ENCODE measurements around the gene MAP1B.
A peak's percentile ranks its signal among the peaks of the same experiment; 100 is the strongest.

MAP1B gene

DNA sequence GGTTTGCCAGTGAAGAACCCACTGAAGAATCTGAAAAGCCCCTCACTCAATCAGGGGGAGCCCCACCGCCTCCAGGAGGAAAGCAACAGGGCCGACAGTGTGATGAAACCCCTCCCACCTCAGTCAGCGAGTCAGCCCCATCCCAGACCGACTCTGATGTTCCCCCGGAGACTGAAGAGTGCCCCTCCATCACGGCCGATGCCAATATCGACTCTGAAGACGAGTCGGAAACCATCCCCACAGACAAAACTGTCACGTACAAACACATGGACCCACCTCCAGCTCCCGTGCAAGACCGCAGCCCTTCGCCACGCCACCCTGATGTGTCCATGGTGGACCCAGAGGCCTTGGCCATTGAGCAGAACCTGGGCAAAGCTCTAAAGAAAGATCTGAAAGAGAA is 92.4 kb downstream of the MAP1B start:
- no peak for DNase-seq

DNA sequence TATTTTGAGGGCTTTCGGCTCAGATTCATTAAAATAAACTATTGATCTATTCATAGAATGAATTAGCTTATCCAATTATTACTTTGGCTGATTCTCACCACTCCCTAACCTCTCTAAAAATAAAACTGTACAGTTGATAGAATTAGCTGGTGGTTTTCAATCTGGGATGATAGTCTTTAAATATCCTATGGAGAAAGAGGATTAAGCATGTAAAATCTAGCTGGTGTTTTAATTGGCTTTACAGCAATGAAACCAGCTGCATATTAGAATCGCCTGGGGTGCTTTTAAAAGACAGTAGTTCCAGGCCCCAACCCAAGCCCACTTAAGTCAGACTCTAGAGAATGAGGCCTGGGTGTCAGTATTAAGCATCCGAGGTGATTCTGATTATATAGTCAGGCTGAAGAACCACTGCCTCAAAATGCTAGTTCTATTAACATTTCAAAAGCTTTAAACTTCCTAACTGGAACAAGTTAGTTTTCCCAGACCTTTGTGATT is 95.1 kb downstream of the MAP1B start:
- no peak for DNase-seq

DNA sequence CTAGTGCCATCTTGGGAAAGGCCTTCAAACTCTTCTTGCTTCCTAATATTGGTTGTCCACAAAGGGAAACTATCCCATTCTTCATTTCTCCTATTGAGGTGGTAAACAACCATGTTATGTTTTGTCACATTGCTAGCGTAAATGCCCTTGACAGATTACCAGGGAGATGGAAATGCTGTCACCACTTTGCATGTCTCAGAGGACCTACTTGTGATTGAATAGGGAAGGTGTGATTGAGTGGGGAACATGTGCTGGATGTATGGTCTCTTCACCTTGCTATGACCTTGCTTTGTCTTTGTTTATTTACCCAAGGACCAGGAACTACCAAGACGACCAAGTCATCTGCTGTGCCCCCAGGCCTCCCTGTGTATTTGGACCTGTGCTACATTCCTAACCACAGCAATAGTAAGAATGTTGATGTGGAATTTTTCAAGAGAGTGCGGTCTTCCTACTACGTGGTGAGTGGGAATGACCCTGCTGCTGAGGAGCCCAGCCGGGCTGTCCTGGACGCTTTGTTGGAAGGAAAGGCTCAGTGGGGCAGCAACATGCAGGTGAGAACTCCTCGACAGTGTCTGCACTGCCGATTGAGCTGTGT is 96.1 kb downstream of the MAP1B start:
- DNase-seq, result no peak

DNA sequence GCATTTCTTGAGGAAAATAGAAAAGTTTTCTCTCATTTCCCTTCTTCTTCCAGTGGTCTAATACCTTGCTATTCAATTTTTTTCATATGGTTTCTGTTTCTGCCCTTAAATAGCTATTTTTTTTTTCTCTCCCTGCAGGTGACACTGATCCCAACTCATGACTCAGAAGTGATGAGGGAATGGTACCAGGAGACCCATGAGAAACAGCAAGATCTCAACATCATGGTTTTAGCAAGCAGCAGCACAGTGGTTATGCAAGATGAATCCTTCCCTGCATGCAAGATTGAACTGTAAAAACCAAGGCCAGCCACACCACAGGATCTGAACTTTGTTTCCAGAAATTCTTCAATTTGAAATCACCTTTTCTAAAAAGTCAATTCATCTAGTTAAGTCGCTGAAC is 97.7 kb downstream of the MAP1B start:
- no peak for DNase-seq

DNA sequence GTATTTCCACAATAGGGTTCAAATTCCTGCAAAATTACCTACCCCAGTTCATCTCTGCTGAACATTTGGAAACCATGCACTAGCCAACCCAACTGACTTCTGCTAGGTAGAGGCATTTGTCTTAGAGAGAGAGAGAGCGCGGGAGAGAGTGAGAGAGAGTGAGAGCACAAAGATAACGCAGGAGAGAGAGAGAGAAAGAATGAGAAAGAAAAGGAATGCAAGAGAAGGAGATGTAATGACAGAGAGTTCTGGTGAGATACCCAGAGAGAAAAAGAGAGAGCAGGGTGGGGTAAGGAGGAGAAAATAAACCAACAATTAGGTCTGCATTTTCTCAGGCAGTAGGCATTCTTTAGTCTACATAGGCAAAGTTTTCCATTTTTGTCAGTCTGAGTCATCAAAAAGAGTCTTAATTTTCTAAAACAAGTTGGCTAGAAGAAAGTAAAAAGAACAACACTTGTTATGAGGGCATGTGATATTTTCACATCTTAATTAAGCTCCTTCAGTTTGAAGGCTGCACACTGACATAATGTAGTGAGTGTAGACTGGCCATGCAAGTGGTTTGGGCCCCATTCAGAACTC is 98.2 kb downstream of the MAP1B start:
- no peak for DNase-seq

DNA sequence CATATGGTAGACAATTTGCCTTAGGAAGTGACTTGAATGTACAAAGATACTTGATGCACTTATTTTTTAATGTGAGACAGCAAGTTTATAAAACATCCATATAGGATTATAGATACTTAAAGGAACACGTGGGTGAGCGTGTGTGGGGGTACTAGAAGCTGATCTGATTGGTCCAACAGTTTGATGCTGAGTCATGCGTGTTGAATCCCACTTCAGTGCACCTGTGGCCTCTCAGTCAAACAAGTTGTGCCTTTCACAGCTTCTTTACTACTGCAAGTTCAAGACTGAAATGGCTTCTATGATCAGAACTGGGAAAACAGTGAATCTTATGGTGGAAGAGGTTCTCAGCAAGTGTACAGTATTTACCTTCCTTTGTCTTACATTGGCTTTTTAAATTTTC is 98.9 kb downstream of the MAP1B start:
- DNase-seq, result no peak

DNA sequence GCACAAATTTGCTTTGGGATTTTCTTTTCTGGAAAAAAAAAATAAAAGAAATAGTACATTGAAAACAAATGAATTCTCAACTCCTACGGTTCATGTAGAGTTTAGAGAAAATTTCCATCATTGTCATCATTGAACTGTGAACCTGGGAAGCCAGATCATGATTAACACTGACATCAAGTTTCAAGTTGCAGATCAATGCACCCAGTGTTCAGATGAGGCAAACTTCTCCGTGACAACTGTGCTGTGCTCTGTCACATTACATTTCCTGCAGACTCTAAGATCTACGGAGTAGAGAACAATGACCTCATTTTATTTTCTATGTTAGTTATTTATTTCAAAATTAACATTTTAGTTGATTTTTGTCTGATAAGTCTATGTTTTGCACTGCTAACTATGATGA is 99.7 kb downstream of the MAP1B start:
- DNase-seq, result no peak

DNA sequence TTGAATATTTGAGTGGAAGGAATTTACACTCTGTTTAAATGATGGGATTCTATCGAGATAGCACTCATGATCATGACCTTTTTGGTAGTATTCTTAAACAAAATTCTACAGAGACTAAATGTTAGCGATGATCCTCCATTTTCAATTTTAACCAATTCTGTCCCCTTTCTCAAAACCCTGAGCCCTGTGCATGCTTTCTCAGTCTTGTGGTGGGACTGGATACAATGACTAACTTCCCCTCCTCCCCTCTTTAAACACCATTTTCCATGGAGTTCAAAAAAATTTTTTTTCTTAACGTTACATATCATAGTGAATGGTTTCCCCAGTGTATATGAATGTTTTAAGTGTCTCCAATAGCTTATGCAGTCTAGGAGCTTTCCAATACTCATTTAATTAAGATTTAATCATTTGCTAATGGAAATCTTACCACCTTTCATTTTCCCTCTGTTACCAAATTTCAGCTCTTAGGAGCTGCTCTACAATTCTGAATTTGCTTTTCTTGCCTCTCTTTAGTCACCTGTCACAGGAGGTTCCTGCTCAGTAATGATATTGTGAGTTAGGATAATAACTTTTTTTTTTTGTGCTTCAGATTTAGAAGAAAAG is 101.2 kb downstream of the MAP1B start:
- no peak for DNase-seq

DNA sequence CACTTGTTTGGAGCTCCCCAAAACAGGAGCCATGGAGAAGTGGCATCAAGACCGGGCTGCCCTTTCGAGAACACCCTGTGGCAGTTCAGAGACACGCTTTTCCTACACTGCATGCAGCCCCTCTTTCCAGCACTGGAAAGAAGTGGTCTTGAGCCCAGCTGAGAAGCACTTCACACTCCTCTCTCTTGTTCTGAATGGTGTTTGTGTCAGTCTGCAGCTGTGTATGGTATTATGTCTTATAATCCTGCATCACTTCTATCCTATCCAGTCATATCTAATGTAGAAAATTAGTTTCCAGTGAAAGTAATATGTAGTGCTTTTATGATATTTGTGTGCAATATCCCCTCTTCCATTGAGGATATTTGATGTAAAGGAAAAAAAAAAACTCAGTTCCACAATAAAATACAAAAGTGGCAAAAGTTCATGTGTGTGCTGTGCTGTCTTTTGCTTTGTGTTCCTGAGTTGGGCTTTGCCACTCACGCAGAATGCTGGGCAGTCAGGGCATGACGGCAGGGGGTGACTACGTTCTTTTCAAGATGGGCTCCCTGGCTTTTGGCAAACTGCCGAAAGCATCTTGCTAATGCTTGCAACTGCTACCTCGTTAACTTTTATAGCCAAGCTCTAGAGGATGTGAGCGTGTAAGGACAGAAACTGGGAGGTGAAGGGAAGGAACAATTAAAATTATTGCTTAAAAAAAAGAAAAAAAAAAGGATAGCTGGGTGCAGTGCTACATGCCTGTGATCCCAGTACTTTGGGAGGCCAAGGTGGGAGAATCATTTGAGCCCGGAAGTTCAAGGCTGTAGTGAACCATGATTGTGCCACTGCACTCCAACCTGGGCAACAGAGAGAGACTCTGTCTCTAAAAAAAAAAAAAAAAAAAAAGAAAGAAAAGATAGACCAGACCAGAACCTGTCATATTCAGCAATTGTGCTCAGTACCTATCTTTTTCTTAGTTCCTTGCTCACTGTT is 102.2 kb downstream of the MAP1B start:
- peak; percentile 20 for DNase-seq

DNA sequence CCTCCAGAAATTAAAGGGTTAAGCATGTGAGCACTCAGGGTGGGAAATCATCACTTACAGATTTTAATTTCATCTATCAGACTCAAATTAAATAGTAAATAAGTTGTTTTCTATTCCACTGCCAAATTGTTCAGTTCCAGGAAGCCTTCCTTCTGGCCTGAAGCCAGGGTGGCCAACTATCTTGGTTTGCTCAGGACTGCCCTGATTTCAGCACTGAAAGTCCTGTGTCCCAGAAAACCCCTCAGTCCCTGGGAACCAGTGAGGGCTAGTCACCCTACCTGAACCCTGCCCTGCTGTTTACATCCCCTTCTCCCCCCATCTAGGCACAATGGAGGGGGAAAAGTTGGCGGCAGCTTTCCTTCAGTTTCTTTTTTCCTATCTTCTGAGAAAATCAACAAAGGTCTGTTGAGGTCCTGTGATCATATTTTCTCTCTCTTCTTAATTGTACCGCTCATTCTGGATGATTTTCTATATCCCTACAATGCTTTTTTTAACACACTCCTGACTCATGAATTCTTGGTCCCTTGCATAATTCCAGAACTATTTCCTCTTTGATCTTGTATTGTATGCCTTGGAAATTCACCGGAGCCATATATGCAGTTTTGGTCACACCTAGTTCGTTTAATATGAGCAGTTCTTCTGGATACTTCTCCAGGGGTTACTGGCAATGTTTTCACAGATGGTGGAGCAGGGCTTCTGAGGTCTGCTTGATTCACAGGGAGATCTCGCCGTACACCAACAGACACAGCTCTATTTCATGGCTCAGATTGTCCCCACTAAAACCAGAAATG is 103.8 kb downstream of the MAP1B start:
- no peak for DNase-seq

DNA sequence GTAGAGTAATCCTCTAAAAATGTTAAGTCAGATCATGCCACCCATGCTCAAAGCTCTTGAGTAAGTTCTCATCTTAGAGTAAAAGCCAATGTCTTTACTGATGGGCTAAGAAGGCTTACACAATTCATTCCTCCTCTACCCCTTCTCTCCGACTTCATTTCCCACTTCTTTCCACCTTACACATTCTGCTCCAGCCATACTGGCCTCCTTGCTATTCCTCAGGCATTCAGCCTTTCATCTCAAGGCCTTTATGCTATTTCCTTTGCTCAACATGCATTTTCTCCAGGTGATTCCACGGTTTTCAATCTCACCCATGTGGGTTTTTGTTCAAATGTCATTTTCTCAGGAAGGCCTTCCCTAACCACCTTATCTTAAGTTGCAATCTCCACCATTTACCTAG is 104.9 kb downstream of the MAP1B start:
- DNase-seq, result no peak

DNA sequence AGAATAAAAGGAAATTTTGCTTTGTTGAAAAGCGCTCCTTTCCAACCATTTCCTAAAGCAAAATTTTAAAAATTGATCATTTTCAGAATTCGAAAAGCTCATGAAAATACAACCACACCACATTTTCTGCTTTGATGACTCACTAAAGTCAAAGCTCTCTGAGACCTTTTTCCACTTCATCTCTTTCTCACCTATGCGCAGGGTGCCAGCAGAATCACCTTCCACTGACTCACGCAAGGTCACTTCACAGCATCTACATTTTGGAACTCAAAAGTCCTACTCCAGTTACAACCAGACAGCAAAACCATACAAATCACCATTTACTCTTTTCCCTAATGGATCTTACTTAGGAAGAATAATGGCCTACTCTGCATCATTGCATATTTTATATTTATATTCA is 106.2 kb downstream of the MAP1B start:
- no peak for DNase-seq

DNA sequence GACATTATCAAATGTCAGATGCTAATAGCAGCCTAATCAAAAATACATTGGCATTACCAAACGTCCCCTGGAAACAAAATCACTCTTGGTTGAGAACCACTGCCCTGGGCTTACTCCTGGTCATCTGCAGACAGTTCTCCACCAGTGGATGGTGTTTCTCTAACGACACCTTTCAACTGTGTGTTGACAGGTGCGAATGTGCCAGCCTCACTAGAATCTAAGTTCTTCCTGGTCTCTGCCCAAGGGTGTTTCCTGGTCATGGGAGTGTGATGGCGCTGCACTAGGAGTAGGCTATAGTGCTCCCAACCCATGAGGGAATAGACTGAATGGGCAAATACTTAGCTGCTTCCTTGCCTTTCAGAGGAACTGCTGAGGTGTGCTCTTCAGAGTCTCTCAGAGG is 106.9 kb downstream of the MAP1B start:
- DNase-seq, result no peak

DNA sequence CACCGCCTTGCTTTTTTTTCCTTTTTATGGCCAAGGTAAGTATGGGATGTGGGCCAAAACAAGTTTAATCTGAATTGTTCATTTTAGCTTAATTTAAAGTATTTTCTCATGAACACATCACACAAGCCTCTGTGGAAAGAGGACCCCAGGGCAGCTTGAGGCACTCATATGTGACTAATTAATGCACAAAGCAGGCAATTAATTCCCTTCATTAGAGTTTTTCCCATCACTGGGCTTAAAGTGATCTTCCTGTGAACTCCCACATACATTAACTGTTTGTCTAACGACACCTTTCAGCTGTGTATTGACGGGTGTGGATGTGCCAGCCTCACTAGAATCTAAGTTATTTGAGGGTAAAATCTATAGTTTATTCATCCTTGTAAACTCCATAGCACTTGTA is 109.5 kb downstream of the MAP1B start:
- DNase-seq, result no peak

DNA sequence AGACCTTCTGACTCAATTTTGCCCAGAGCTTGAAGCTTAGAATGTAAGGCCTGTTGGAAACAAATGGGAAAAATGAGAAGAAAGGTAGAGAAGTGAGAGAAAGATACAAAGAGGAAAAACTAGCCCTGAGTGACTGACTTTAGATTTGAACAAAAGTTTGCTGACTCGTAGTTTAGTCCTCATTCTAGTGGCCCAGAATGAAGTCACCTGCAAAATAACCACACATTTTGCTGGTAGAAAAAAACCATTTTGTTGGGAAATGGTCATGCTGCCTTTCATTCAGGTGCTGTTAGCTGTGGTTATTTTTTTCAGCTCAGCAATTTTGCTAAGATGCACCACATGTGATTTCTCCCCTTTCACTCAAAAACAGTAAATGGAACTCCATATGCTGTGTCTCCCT is 113.8 kb downstream of the MAP1B start:
- no peak for DNase-seq

DNA sequence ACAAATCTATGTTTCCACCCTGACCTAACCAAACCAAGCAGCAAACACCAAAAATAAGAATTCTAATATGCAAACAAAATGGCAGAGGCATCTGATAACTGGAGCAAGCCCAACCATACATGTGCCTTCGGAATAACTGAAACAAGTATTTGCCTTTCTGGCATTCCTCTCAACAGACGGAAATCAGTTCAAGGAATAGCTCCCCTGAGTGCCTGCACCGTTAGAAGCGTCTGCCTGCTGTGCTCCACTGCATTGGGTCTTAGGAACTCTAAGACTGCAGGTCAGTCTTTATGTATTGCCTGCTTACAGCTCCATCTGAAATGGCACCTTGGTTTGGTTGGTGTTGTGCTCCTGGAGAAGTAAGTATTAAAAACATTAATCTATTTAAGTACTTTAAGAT is 114.3 kb downstream of the MAP1B start:
- DNase-seq, result no peak

DNA sequence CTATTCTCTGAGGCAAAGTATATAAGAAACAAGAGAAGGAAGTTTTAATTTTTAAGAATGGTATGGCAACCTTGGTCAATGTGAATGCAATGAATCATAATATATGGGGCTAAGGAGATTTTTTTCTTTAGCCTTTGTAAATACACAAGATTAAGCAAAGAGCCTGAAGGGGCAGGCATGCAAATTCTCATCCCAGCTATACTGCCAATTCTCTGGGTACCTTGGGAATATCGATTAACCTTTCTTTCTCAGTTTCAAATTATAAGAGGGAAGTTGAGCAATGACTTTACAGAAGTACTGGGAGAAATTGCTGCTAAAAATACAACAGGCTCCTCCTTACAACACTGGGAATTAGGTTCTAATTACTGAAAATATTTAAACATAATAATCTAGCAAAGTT is 115.2 kb downstream of the MAP1B start:
- no peak for DNase-seq

DNA sequence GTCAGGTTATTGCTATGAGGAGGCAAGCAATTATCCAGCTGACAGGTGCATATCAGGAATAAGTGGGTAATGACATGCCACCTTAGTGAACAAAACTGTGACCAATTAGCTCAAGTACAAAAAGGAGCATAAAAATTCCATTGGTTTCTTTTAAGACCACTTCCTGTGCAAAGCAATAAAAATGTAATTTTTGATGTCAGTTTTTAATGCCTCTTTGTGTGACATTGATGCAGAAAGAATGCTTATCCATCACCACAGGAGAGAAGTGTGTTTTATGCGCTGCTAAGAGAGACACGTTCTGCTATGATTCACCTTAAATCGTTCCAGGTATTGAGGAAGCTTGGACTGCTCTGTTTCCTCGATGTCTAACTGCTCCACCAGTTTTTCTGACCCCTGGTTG is 116.1 kb downstream of the MAP1B start:
- no peak for DNase-seq

DNA sequence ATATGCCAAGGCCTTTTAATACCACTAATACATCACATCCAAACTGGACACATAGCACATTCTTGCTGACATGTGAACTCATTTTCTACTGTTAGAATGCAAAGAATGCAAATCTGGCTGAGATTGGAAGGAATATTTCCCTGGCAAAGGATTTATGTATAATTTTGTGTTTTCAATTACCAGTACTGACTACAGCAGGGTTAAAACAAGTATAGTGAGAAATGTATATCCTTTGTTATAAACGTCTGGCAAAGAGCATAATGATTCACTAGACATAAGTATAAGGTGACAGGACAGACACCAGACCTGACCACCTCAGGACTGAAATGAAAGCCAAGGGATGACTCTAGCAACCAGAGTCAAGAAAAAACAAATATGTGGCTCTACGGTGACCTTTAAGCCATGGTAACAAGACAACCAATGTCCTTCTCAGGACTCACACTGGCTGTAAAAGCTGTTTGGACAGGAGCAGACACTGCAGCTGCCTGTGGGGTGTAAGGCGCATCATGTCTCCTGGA is 117.7 kb downstream of the MAP1B start:
- no peak for DNase-seq

DNA sequence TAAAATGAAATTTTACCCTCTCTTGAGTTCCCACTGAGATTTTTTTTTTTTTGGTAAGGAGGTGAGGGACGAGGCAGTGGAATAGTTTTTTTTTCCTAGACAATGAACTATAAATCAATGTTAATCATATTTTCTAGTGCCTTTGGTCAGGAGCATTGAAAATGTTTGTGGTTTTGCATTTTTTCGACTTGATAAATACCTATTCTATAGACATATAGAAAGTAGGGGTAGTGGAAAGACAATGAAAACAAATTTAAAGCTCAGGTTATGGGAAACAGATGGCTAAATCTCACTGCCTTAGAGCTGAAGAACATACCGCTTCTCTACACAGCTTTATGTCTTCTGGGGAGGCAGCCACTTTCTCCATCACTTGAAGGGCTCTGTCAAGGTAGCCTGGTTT is 118.5 kb downstream of the MAP1B start:
- DNase-seq, result no peak

DNA sequence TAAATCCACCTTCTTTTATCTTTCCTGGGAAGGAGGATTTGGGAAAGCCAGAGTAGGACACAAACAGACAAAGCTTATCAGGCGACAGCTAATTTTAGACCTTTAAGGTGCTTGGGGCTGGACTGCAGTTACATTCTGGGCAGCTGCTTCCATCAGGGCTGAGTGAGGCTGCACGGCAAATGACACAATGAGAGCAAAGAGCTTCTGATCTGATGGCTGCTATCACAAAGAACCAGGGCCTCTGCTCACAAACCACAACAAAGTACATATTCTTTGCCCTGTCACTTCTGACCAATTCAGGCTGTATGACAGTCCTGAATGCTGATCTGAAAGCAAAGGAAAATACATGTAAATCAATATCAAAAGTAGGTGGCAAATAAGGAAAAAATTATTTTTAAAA is 119.7 kb downstream of the MAP1B start:
- no peak for DNase-seq

DNA sequence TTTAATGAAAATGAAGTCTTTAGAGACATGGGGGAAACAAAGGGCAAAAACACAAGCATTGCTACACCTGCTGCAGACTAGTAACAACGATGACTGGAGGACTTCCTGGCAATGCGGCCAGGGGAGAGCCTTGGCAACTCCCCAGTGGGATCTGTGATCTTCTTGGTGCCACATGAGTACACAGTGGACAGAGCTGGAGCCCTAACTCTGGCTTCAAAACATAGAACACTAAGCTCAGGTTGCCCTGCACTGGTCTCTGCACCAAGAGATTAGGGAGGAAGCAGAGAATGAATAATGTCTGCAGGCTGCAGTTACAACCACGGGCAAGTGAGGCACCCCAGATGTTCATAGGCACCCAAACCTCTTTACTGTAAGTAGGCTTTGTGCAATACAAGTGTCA is 121.7 kb downstream of the MAP1B start:
- no peak for DNase-seq
